ENCODE results near the gene CDR2.
"Not testable (repeated sequence)": the region's sequence is repeated elsewhere in the genome, so short reads cannot be mapped to it uniquely, and the experiment has no call there.

CDR2 gene

DNA sequence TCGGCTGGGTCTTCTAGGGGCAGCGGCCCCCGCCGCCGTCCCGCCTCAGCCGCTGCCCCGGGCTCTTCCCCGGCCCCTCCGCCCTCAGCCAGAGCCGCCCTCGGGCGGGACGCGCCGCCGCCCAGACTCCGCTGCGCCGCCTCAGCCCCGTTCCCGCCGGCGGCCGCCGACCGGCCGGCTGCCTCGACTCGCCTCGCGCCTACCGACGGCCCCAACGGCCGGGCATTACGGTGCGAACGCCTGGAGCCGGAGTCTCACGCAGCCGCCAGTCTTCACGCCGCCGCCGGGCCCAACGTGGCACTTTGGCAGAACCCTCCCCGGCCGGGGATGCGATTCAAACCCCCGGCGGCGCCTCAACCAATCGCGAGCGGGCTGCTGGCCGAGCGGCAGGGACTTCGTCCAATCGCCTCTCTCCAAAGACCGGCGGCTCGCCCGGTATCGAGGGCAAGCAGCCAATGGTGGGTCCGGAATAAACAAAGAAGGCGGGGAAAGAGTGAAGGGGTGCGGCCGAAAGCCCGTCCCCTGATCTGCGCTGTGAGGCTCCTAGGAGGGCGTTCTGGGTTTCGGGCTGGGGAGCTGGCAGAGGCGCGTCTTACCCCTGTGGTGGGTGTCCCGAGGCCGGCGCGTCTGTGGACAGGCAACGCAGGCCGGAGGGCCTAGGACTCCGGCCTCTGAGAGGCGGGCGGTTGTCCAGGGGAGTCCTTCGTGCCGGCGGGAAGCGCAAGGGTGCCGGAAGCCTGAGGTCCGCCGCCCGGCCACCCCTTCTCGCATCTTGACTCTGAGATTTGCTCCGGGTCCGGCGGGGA is at the start of gene CDR2:
CDR2 (minus strand) TSS at position 309 of the 806 bp plus-strand sequence. CDS start 310 bp downstream, outside the sequence.
- no peak for TF ChIP-seq CTCF (conservative IDR thresholded peaks at IDR 0.05)
- H3K27ac ChIP-seq, result peak within 1 kb of the TSS; percentile 77

DNA sequence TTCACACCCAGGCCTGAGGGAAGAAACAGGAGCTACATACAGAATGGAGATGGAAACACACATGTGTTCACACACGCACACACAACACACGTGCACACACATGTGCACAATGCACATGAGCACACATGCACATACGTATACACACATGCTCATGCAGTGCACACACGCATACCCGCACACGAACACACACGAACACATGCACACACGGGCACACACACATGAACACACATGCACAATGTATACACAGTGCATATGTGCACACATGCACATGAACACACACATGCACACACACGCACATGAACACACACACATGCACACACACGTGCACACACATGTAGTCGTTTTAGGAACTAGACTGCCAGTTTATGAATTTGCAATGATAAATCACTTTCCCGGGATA is 49.3 kb upstream of the CDR2 start:
- TF ChIP-seq CTCF (conservative IDR thresholded peaks at IDR 0.05), result no peak
- no peak overlapping the region for H3K27ac ChIP-seq

- TF ChIP-seq CTCF (conservative IDR thresholded peaks at IDR 0.05), result no peak
- H3K27ac ChIP-seq, result no peak overlapping the region
Measured at GRCh38 chr16:22421136-22421535, 46.7 kb upstream of the CDR2 start.

GRCh38 chr16:22420606-22421135 is 46.3 kb upstream of the CDR2 start:
- no peak for TF ChIP-seq CTCF (conservative IDR thresholded peaks at IDR 0.05)
- H3K27ac ChIP-seq, result no peak overlapping the region

DNA sequence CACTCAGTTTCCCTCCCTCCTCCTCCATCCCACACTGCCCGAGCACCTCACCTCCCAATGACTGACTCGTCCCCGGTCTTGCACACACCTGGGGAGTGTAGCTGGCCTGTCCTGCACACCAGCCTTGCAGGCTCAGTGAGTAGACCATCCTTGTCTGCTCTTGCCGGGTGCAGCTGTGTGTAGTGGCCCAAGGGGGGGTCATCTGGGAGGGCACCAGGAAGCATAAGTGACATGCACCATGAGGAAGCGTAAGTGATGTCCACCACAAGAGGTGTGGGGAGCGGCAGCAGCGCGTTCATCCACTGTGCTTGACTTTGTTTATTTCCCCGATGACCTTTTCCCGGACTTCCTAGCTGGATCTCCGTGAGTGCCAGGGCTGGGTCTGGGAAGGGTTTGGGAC is 45.5 kb upstream of the CDR2 start:
- H3K27ac ChIP-seq, result no peak overlapping the region
- TF ChIP-seq CTCF (conservative IDR thresholded peaks at IDR 0.05), result no peak

GRCh38 chr16:22418826-22419225 is 44.4 kb upstream of the CDR2 start:
- TF ChIP-seq CTCF (conservative IDR thresholded peaks at IDR 0.05), result no peak
- no peak overlapping the region for H3K27ac ChIP-seq

- H3K27ac ChIP-seq, result not testable (repeated sequence)
Measured at GRCh38 chr16:22417798-22418197, 43.4 kb upstream of the CDR2 start.

GRCh38 chr16:22417019-22417418 is 42.6 kb upstream of the CDR2 start:
- TF ChIP-seq CTCF (conservative IDR thresholded peaks at IDR 0.05), result no peak
- H3K27ac ChIP-seq, result no peak overlapping the region

Measured in VCaP (cell line).